ENCODE data around the gene ALDOA. TPM values are rescaled to one million over a fixed set of nuclear protein-coding genes. Genes with fewer than 3 reads are reported as not detected.
"Not testable (repeated sequence)": the region's sequence is repeated elsewhere in the genome, so short reads cannot be mapped to it uniquely, and the experiment has no call there.

The ALDOA gene
- 1,000 to 10,000 TPM; 1,170 to 2,766 (median 2,118) TPM for polyA plus RNA-seq (ENCODE audit: insufficient read length in 10 of 10)
- long read RNA-seq, donor 1, transcript ALDOA-202 (9 exons, 1,603 nt): minor isoform, 207 of 923 reads
- long read RNA-seq, donor 1, transcript ALDOA-206 (9 exons, 1,550 nt): minor isoform, 42 of 923 reads
- long read RNA-seq, donor 1, transcript ALDOA-209 (9 exons, 1,579 nt): major isoform, 483 of 923 reads
- long read RNA-seq, donor 1, transcript ALDOA-219 (8 exons, 1,499 nt): minor isoform, 22 of 923 reads
- long read RNA-seq, donor 1, partial matches to known transcripts: 131 of 923 reads
- long read RNA-seq, donor 1, other reads (novel, unspliced or antisense): 14 of 923 reads
- long read RNA-seq, donor 2, transcript ALDOA-206 (9 exons, 1,550 nt): minor isoform, 31 of 911 reads
- long read RNA-seq, donor 2, transcript ALDOA-209 (9 exons, 1,579 nt): major isoform, 419 of 911 reads
- long read RNA-seq, donor 2, transcript ALDOA-219 (8 exons, 1,499 nt): minor isoform, 9 of 911 reads
- long read RNA-seq, donor 2, transcript ALDOA-202 (9 exons, 1,603 nt): minor isoform, 236 of 911 reads
- long read RNA-seq, donor 2, partial matches to known transcripts: 199 of 911 reads
- long read RNA-seq, donor 2, other reads (novel, unspliced or antisense): 10 of 911 reads
- long read RNA-seq, donor 3: 0 reads
- long read RNA-seq, donor 4, transcript ALDOA-206 (9 exons, 1,550 nt): minor isoform, 18 of 512 reads
- long read RNA-seq, donor 4, transcript ALDOA-202 (9 exons, 1,603 nt): minor isoform, 124 of 512 reads
- long read RNA-seq, donor 4, transcript ALDOA-217 (2 exons, 554 nt): minor isoform, 6 of 512 reads
- long read RNA-seq, donor 4, transcript ALDOA-209 (9 exons, 1,579 nt): major isoform, 320 of 512 reads
- long read RNA-seq, donor 4, partial matches to known transcripts: 36 of 512 reads
- long read RNA-seq, donor 4, other reads (novel, unspliced or antisense): 0 of 512 reads
- long read RNA-seq, donor 5, transcript ALDOA-209 (9 exons, 1,579 nt): major isoform, 626 of 1,084 reads
- long read RNA-seq, donor 5, transcript ALDOA-219 (8 exons, 1,499 nt): minor isoform, 26 of 1,084 reads
- long read RNA-seq, donor 5, transcript ALDOA-206 (9 exons, 1,550 nt): minor isoform, 37 of 1,084 reads
- long read RNA-seq, donor 5, transcript ALDOA-202 (9 exons, 1,603 nt): minor isoform, 240 of 1,084 reads
- long read RNA-seq, donor 5, partial matches to known transcripts: 121 of 1,084 reads
- long read RNA-seq, donor 5, other reads (novel, unspliced or antisense): 11 of 1,084 reads
- long read RNA-seq, donor 6, transcript ALDOA-219 (8 exons, 1,499 nt): minor isoform, 9 of 1,003 reads
- long read RNA-seq, donor 6, transcript ALDOA-206 (9 exons, 1,550 nt): minor isoform, 41 of 1,003 reads
- long read RNA-seq, donor 6, transcript ALDOA-202 (9 exons, 1,603 nt): minor isoform, 206 of 1,003 reads
- long read RNA-seq, donor 6, transcript ALDOA-209 (9 exons, 1,579 nt): major isoform, 572 of 1,003 reads
- long read RNA-seq, donor 6, partial matches to known transcripts: 158 of 1,003 reads
- long read RNA-seq, donor 6, other reads (novel, unspliced or antisense): 8 of 1,003 reads
- long read RNA-seq, donor 7, transcript ALDOA-206 (9 exons, 1,550 nt): minor isoform, 19 of 504 reads
- long read RNA-seq, donor 7, transcript ALDOA-219 (8 exons, 1,499 nt): minor isoform, 9 of 504 reads
- long read RNA-seq, donor 7, transcript ALDOA-209 (9 exons, 1,579 nt): major isoform, 265 of 504 reads
- long read RNA-seq, donor 7, transcript ALDOA-202 (9 exons, 1,603 nt): minor isoform, 155 of 504 reads
- long read RNA-seq, donor 7, partial matches to known transcripts: 44 of 504 reads
- long read RNA-seq, donor 7, other reads (novel, unspliced or antisense): 0 of 504 reads
- long read RNA-seq, donor 8, transcript ALDOA-206 (9 exons, 1,550 nt): minor isoform, 14 of 288 reads
- long read RNA-seq, donor 8, transcript ALDOA-202 (9 exons, 1,603 nt): minor isoform, 35 of 288 reads
- long read RNA-seq, donor 8, transcript ALDOA-209 (9 exons, 1,579 nt): major isoform, 134 of 288 reads
- long read RNA-seq, donor 8, transcript ALDOA-214 (4 exons, 801 nt): minor isoform, 5 of 288 reads
- long read RNA-seq, donor 8, partial matches to known transcripts: 92 of 288 reads
- long read RNA-seq, donor 8, other reads (novel, unspliced or antisense): 0 of 288 reads
- long read RNA-seq, donor 9, transcript ALDOA-209 (9 exons, 1,579 nt): major isoform, 90 of 189 reads
- long read RNA-seq, donor 9, transcript ALDOA-206 (9 exons, 1,550 nt): minor isoform, 5 of 189 reads
- long read RNA-seq, donor 9, transcript ALDOA-202 (9 exons, 1,603 nt): minor isoform, 47 of 189 reads
- long read RNA-seq, donor 9, partial matches to known transcripts: 45 of 189 reads
- long read RNA-seq, donor 9, other reads (novel, unspliced or antisense): 0 of 189 reads

GRCh38 chr16:30065102-30065942, at the start of gene ALDOA:
ALDOA (plus strand) TSS chr16:30065760; CDS start chr16:30066898, 1,138 bp downstream.
- DNase-seq: peak; percentile 99 to 100 (median 99)

GRCh38 chr16:30016555-30017276, 48.8 kb upstream of the ALDOA start:
- no peak for DNase-seq

- DNase-seq: no peak
These were observed 48.3 kb upstream of the ALDOA start for GRCh38 chr16:30017277-30017656.

GRCh38 chr16:30017937-30018336, 47.6 kb upstream of the ALDOA start:
- not testable (repeated sequence) for DNase-seq

- DNase-seq: no peak
These were observed 46.8 kb upstream of the ALDOA start for GRCh38 chr16:30018731-30019158.

GRCh38 chr16:30022887-30023286, 42.7 kb upstream of the ALDOA start, which contains the start of gene C16orf92:
C16orf92 (plus strand) TSS chr16:30023198; CDS start chr16:30023341, 143 bp downstream.
- DNase-seq: no peak

GRCh38 chr16:30023586-30023985, 42.0 kb upstream of the ALDOA start:
- DNase-seq: no peak

GRCh38 chr16:30024451-30024850, 41.1 kb upstream of the ALDOA start:
- no peak for DNase-seq

- no peak for DNase-seq
These were observed 40.4 kb upstream of the ALDOA start for GRCh38 chr16:30025156-30025555.

- no peak for DNase-seq
These were observed 40.0 kb upstream of the ALDOA start for GRCh38 chr16:30025574-30025973.

GRCh38 chr16:30026449-30026848, 39.1 kb upstream of the ALDOA start:
- no peak for DNase-seq

GRCh38 chr16:30027588-30028437, 37.7 kb upstream of the ALDOA start:
- no peak for DNase-seq

GRCh38 chr16:30028438-30029076, 37.0 kb upstream of the ALDOA start:
- peak in 2 of 3 donors; percentile 46 to 61 for DNase-seq

- DNase-seq: no peak
These were observed 35.4 kb upstream of the ALDOA start for GRCh38 chr16:30030011-30030685.

GRCh38 chr16:30030841-30031413, 34.6 kb upstream of the ALDOA start, which contains the start of gene TLCD3B:
TLCD3B (minus strand) TSS chr16:30031271; CDS start chr16:30030527, 744 bp downstream.
- no peak for DNase-seq

Data from muscle of back (tissue), 13 donors.